Loucy (cell line): ENCODE results near the gene PPARG.

ENCODE experiments used
- CTCF ChIP-seq: fragments of 200-600 bp; sonication (generic); conservative IDR thresholded peaks from 2 replicates; pipeline ENCODE4 v1.5.1; 2014; ENCODE audit warnings: mild to moderate bottlenecking, antibody characterized with exemption, low read length
- EZH2phosphoT487 ChIP-seq: fragments of 200-600 bp; IDR thresholded peaks from 2 replicates; pipeline ENCODE4 v1.6.1; 2018; ENCODE audit warnings: antibody characterized with exemption, mild to moderate bottlenecking, moderate library complexity, borderline replicate concordance

- no peak for TF ChIP-seq CTCF
- no peak for TF ChIP-seq EZH2phosphoT487
These were observed 105.0 kb downstream of the PPARG start for GRCh38 chr3:12393894-12394293.
